Measurements from ENCODE around the gene FBXO21.

DNA sequence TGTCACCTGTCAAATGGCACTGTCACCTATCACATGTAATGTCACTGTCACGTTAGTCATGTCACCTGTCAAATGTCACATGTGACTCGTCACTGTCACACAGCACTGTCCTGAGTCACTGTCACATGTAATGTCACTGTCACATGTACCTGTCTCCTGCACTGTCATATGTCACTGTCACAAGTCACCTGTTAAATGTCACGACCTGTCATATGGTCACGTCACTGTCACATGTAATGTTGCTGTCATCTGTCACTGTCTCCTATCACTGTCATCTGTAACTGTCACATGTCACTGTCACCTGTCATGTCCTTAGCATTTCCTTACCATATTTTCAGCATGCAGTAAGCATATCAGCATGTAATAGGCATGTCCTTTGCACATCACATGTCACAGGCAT is 63.9 kb downstream of the FBXO21 start:
- TF ChIP-seq, protein P1, sequence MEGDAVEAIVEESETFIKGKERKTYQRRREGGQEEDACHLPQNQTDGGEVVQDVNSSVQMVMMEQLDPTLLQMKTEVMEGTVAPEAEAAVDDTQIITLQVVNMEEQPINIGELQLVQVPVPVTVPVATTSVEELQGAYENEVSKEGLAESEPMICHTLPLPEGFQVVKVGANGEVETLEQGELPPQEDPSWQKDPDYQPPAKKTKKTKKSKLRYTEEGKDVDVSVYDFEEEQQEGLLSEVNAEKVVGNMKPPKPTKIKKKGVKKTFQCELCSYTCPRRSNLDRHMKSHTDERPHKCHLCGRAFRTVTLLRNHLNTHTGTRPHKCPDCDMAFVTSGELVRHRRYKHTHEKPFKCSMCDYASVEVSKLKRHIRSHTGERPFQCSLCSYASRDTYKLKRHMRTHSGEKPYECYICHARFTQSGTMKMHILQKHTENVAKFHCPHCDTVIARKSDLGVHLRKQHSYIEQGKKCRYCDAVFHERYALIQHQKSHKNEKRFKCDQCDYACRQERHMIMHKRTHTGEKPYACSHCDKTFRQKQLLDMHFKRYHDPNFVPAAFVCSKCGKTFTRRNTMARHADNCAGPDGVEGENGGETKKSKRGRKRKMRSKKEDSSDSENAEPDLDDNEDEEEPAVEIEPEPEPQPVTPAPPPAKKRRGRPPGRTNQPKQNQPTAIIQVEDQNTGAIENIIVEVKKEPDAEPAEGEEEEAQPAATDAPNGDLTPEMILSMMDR (IDR thresholded peaks at IDR 0.05): no peak
- TF ChIP-seq POLR2A (IDR thresholded peaks at IDR 0.05): no peak

All from upper lobe of left lung (tissue), 4 donors.